GM18507 (cell line): ENCODE results near the gene OR8B2.
A peak's percentile ranks its signal among the peaks of the same experiment; 100 is the strongest.
"Not testable (repeated sequence)": the region's sequence is repeated elsewhere in the genome, so short reads cannot be mapped to it uniquely, and the experiment has no call there.

ENCODE experiments used
- DNase-seq: peaks from one replicate; pipeline ENCODE4 v3.0.0; 2011; ENCODE audit warnings: low read depth; ENCODE audit not compliant: insufficient read length; ENCODE audit errors: extremely low spot score
- FAIRE-seq: peaks from 2 replicates; lab custom pipeline; 2011; peaks lifted over from hg19 to GRCh38; lab: Jason Lieb, UNC

OR8B2 gene

DNA sequence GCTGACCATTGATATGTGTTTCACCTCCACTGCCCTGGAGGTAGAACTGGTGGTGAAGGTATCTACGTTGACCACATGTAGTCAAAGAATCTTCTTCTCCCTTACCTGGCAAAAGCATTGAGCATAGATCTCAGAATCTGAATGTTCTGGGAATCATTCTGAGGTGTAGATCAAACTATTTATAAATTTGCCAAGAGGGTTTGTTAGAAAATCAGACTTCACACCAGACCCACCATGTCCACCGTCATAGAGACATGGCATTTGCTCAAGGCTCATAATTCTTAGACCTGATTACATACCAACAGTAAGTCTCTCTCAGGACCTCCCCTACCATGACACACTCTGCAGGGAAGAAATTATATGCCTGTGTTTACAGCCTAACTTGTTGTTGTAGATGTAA lies at the start of gene OR8B2:
Gene OR8B2 (minus strand): TSS at position 101 of the 400 bp plus-strand sequence. CDS start 1,156 bp downstream, outside the sequence.
- FAIRE-seq (no peak), DNase-seq (no peak)

GRCh38 chr11:124429599-124429998 lies 45.3 kb upstream of the OR8B2 start:
- no peak for FAIRE-seq
- DNase-seq = no peak

- DNase-seq = no peak
- no peak for FAIRE-seq
These were observed 40.2 kb upstream of the OR8B2 start, which contains the start of gene OR8B4 for GRCh38 chr11:124424384-124424921. OR8B4 (minus strand) TSS chr11:124424871; CDS start chr11:124424871, 0 bp downstream.

DNA sequence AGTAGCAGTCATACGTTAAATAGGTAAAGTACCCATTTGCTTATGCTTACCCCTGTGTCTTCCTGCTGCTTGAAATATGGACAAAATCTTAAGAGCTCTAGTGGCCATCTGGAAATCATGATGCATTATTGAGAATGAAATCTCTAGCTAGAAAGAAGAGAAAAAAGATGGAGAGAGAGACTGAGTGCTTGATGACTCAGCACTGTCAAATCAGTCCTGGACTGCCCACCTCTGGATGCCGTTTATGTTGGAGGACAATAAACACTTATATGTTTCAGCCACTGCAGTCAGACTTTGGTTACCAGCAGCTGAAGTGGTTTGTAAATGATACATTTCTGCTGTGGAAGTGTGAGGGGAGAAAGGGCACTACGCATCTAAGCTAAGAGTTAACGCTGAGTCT lies 36.7 kb upstream of the OR8B2 start:
- FAIRE-seq (no peak), DNase-seq (no peak)

GRCh38 chr11:124415356-124415923 lies 31.1 kb upstream of the OR8B2 start:
- peak; percentile 41 for FAIRE-seq

DNA sequence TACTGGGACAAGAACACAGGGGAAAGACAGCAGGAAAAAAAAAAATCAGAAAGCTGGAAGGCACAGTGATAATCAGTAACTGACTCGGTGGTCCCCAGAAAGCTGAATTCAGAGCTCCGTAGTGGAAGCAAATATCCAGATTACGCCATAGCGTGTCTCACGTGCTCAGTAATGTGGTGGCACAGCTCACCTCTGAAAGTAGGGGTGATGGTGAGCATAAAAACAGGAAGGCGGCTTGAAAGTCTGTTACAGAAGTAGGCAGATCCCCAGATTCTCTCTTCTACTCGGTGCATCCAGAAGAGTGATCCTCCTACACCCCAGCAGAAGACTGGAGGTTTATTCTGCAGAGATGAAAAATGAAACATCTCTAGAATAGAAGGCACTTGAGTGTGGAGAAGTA lies 25.6 kb upstream of the OR8B2 start:
- FAIRE-seq (no peak), DNase-seq (no peak)

More at GRCh38 chr11:124415356-124415923, 31.1 kb upstream of the OR8B2 start:
- peak; percentile 8 for DNase-seq

- DNase-seq = no peak
- no peak for FAIRE-seq
These were observed 21.3 kb upstream of the OR8B2 start for GRCh38 chr11:124405581-124405980.

DNA sequence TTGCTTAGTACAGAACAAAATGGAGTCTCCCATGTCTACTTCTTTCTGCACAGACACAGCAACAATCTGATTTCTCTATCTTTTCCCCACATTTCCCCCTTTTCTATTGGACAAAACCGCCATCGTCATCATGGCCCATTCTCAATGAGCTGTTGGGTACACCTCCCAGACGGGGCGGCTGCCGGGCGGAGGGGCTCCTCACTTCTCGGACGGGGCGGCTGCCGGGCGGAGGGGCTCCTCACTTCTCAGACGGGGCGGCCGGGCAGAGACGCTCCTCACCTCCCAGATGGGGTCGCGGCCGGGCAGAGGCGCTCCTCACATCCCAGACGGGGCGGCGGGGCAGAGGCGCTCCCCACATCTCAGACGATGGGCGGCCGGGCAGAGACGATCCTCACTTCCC lies 18.9 kb upstream of the OR8B2 start:
- not testable (repeated sequence) for FAIRE-seq, DNase-seq

DNA sequence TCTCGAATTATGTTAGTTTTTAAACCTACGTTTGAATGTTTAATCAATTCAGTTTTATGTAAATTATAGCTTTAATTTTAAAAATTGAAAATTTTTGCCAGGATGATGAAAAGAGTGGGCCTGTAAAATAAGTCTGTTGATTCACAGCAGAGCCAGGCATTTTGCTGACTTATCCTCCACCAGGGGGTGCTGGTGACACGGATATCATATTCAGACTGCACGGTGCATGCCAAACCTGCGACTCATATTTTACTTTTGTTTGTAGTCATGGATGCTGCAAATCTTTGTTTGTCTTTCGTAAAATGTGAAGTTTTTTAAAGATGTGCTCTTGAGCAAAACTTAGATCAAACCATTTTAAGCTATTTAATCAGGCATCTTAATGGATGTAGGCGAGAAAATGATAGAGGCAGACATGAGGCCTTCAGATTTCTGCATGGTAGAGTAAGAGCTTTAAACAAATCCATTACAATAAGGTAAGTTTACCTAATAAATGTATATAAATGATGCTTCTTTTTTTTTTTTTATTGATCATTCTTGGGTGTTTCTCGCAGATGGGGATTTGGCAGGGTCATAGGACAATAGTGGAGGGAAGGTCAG lies 18.1 kb upstream of the OR8B2 start:
- peak; percentile 84 for FAIRE-seq
- peak; percentile 12 for DNase-seq

DNA sequence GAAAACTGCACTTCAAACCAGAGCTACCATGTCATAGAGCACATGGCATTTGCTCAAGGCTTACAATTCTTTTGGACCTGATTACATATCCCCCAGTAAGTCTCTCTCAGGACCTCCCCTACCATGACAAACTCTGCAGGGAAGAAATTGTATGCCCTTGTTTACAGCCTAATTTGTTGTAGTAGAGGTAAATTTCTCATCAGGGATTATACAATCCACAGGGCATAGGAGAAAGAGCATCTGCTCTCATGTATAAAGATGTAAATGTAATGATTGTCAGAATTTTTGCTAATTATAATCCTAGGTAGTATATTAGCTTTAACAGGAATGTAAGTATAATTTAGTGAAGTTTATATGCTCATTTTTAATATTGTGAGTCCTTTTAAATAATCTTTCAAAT lies 14.6 kb upstream of the OR8B2 start, which contains the start of gene OR8B3:
Gene OR8B3 (minus strand): TSS at position 101 of the 400 bp plus-strand sequence. CDS start 1,673 bp downstream, outside the sequence.
- DNase-seq (no peak), FAIRE-seq (no peak)

DNA sequence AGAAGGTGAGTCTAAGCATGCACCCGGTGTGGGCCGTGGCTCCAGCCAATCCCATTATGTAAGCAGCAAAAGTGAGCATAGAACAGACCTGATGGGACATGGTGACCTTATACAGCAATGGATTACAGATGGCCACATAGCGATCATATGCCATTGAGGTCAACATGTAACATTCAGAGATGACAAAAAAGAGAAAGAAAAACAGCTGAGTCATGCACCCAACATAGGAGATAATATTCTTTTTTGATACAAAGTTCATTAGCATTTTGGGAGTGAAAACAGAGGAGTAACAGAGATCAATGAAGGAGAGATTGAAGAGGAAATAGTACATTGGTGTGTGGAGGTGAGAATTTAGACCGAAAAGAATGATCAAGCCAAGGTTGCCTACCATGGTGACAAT lies 12.5 kb upstream of the OR8B2 start:
- FAIRE-seq, DNase-seq: not testable (repeated sequence)

DNA sequence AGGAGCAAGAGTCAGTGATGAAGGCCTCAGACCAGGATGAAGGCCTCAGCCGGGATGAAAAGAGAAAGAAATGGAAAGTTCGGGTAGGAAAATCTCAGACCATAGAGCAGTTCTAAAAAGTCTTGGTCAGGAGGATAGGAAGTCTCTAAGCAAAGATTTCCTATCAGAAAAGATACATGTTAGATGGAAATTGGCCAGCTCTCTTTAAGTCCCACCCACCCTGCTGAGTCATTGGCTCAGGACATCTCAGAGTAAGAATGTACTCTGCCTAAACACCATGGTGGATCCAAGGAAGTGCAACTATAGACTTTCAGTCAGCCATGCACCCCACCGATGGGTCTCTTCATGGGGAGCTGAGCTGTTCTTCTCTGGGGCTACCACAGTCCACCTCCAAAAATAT lies 10.1 kb upstream of the OR8B2 start:
- FAIRE-seq (no peak), DNase-seq (no peak)

DNA sequence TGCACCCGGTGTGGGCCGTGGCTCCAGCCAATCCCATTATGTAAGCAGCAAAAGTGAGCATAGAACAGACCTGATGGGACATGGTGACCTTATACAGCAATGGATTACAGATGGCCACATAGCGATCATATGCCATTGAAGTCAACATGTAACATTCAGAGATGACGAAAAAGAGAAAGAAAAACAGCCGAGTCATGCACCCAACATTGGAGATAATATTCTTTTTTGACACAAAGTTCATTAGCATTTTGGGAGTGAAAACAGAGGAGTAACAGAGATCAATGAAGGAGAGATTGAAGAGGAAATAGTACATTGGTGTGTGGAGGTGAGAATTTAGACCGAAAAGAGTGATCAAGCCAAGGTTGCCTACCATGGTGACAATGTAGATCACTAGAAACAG lies 1.4 kb downstream of the OR8B2 start:
- not testable (repeated sequence) for DNase-seq, FAIRE-seq

DNA sequence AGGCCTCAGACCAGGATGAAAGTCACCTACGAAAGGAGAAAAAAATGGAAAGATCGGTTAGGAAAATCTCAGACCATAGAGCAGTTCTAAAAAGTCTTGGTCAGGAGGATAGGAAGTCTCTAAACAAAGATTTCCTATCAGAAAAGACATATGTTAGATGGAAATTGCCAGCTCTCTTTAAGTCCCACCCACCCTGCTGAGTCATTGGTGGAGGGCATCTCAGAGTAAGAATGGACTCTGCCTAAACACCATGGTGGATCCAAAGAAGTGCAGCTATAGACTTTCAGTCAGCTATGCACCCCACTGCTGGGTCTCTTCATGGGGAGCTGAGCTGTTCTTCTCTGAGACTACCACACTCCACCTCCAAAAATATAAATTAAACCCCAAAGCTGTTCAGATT lies 3.7 kb downstream of the OR8B2 start:
- FAIRE-seq (no peak), DNase-seq (no peak)

GRCh38 chr11:124376280-124376679 lies 8.0 kb downstream of the OR8B2 start:
- DNase-seq = no peak
- FAIRE-seq = no peak

GRCh38 chr11:124359566-124359965 lies 24.7 kb downstream of the OR8B2 start:
- no peak for FAIRE-seq
- no peak for DNase-seq

GRCh38 chr11:124346311-124346955 lies 37.9 kb downstream of the OR8B2 start:
- DNase-seq (no peak), FAIRE-seq (no peak)

DNA sequence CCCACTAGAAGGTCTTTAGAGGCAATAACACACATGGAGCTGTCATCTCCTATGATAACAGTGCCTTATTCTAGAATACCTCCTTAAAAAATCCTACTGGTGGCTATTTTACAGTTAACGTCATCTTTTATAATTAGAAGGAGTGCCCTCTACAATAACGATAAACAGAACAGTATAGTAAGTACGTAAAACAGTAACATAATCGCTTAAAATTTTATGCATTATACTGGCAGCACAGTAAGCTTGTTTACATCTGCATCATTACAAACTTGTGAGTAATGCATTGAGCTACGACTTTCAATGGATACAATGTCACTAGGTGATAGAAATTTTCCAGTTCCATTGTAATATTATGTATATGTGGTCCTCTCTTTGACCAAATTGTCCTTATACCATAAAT lies 40.0 kb downstream of the OR8B2 start:
- DNase-seq (no peak), FAIRE-seq (no peak)

DNA sequence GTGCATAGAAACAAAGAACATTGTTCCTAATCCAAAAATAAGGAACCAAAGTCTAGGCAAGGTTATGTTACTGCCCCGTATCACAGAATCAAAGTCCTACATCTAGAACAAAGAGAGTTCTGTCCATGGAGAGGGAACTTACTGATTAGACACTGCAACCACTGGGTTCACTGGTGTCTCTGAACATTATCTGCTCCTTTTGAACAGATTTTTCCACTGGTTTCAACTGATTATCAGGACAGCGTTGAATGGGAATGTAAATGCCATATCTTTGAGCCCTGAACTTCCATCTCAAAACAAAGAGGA lies 44.2 kb downstream of the OR8B2 start:
- FAIRE-seq (no peak), DNase-seq (no peak)

DNA sequence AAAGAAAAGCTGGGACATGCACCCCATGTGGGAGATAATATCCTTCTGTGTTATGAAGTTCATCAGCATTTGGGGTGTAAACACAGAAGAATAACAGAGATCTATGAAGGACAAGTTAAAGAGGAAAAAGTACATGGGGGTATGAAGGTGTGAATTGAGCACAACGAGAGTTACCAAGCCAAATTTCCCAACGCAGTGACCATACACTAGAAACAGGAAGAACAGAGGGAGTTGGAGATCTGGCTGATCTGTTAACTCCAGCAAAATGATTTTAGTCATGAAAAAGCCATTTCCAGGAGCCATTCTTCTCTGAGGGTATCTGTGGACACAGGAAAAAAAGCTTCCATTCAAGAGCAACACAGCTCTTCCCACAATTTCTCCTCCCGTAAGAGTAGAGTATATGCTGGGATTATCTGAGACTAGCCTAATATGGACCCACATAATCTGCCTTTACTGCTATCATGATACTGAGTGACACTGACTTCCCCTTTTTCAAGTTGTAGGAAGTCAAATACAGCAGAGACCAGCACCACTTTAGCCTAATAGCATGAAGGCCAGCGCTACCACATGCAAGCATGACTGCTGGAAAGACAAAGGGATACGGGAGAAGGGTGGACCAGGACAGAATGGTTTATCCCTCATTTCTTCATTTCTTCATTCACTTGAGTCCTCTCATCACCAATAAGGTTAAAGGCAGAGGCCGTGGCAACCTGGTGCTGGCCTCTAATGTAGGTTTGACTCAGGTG lies 44.7 kb downstream of the OR8B2 start:
- no peak for FAIRE-seq
- DNase-seq = no peak
